CD4-positive, alpha-beta memory T cell (primary cell): ENCODE data around the gene SACS. TPM values are rescaled to one million over a fixed set of nuclear protein-coding genes. Genes with fewer than 3 reads are reported as not detected.

Experiments
- CTCF ChIA-PET: fragments of 350-600 bp; sonication (Branson Sonifier 250); formaldehyde crosslinking; loops from one replicate; lab custom pipeline; 2021; ENCODE audit warnings: inconsistent platforms; ENCODE audit not compliant: partially characterized antibody; lab: Charles Lee
- POLR2A ChIA-PET: fragments of 350-600 bp; sonication (Branson Sonifier 250); formaldehyde crosslinking; loops from one replicate; lab custom pipeline; 2021; ENCODE audit not compliant: partially characterized antibody; lab: Charles Lee
- DNase-seq, 5 donors: peaks; one replicate each; pipeline versions ENCODE4 v3.0.0 to v3.0.0-alpha.2; 2020 to 2022; ENCODE audit warnings: mixed read lengths in 1 of 5
- H3K27ac ChIP-seq: one replicate; pipeline ENCODE4 v1.7.0; 2013; ENCODE audit warnings: low read depth, low read length
- H3K27me3 ChIP-seq: 2 replicates; pipeline ENCODE4 v1.7.0; 2013; ENCODE audit warnings: mild to moderate bottlenecking, low read length, moderate library complexity; ENCODE audit not compliant: insufficient read depth
- H3K36me3 ChIP-seq: 2 replicates; pipeline ENCODE4 v1.7.0; 2013; ENCODE audit warnings: mild to moderate bottlenecking, low read length, moderate library complexity; ENCODE audit not compliant: insufficient read depth
- H3K4me1 ChIP-seq: 2 replicates; pipeline ENCODE4 v1.7.0; 2013; ENCODE audit warnings: mild to moderate bottlenecking, low read length, moderate library complexity; ENCODE audit not compliant: insufficient read depth
- H3K4me3 ChIP-seq, 2 donors: one replicate each; pipeline ENCODE4 v1.7.0; 2013; ENCODE audit warnings: low read length in 2 of 2, mild to moderate bottlenecking in 1 of 2
- H3K9me3 ChIP-seq, 2 donors: one replicate each; pipeline ENCODE4 v1.7.0; 2013; ENCODE audit warnings: low read length in 2 of 2, control low read depth in 1 of 2; ENCODE audit not compliant: control insufficient read depth in 1 of 2
- H3K27ac Mint-ChIP-seq, 7 donors: one replicate each; pipeline ENCODE4 v1.8.0; 2020 to 2021; ENCODE audit warnings: mixed read lengths in 7 of 7, mild to moderate bottlenecking in 6 of 7, inconsistent platforms in 3 of 7, moderate library complexity in 3 of 7
- H3K27me3 Mint-ChIP-seq, 2 donors: one replicate each; pipeline ENCODE4 v1.8.0; 2020 to 2021; ENCODE audit warnings: mixed read lengths in 2 of 2
- H3K36me3 Mint-ChIP-seq, 2 donors: one replicate each; pipeline ENCODE4 v1.8.0; 2020 to 2021; ENCODE audit warnings: mixed read lengths in 2 of 2, inconsistent platforms in 1 of 2, mild to moderate bottlenecking in 1 of 2
- H3K4me1 Mint-ChIP-seq, 4 donors: one replicate each; pipeline ENCODE4 v1.8.0; 2020 to 2021; ENCODE audit warnings: mixed read lengths in 4 of 4, mild to moderate bottlenecking in 1 of 4
- H3K4me3 Mint-ChIP-seq, 8 donors: one replicate each; pipeline ENCODE4 v1.8.0; 2020 to 2021; ENCODE audit warnings: mixed read lengths in 8 of 8, mild to moderate bottlenecking in 7 of 8, moderate library complexity in 6 of 8, inconsistent platforms in 3 of 8
- H3K9me3 Mint-ChIP-seq, 8 donors: one replicate each; pipeline ENCODE4 v1.8.0; 2020 to 2021; ENCODE audit warnings: mixed read lengths in 8 of 8, mild to moderate bottlenecking in 5 of 8, inconsistent platforms in 3 of 8, moderate library complexity in 1 of 8
- intact Hi-C: fragments of 100-400 bp; cut with micrococcal nuclease; formaldehyde crosslinking; loops from one replicate; pipeline ENCODE4 v1.15.1; 2023
- polyA plus RNA-seq, 2 donors: library from polyadenylated mRNA; unstranded; fragments of 300-500 nt; fragmentation: Illumina TruSeq; gene quantifications; one replicate each; pipeline ENCODE4 v1.2.3, GENCODE V29; 2021
- total RNA-seq, 2 experiments: library from RNA; stranded (reverse); gene quantifications; one replicate each; pipeline ENCODE4 v1.2.3, GENCODE V29; 2021

Gene SACS
- total and polyA plus RNA-seq, 4 experiments from 2014 or later, result 5.2 to 32.8 (median 18.3) TPM

- no peak overlapping the region for H3K4me3 ChIP-seq
- no peaks in the 10 kb centered on the region for H3K4me1 ChIP-seq
- intact Hi-C loops, result no loop called here
- Mint-ChIP-seq H3K36me3 (no peaks in the 10 kb centered on the region), H3K4me1 (no peaks in the 10 kb centered on the region), H3K27ac (no peak overlapping the region), H3K4me3 (no peak overlapping the region), H3K9me3 (peaks cover 0 to 3% (median 0%) of the 10 kb centered on the region in 8 donors), H3K27me3 (peaks cover 3 to 6% of the 10 kb centered on the region in 2 donors)
- H3K36me3 ChIP-seq, result no peaks in the 10 kb centered on the region
- no peak overlapping the region for H3K27ac ChIP-seq
- CTCF ChIA-PET, result no interaction called here
- POLR2A ChIA-PET, result no interaction called here
- no peaks in the 10 kb centered on the region for H3K27me3 ChIP-seq
- DNase-seq, result no peak
- H3K9me3 ChIP-seq, result no peaks in the 10 kb centered on the region
Measured at GRCh38 chr13:23292586-23292985, 140.9 kb downstream of the SACS start.

GRCh38 chr13:23289917-23290357 is 143.6 kb downstream of the SACS start:
- DNase-seq, result no peak
- Histone ChIP-seq H3K4me3 (no peak overlapping the region), H3K4me1 (no peaks in the 10 kb centered on the region), H3K36me3 (no peaks in the 10 kb centered on the region), H3K27me3 (no peaks in the 10 kb centered on the region), H3K27ac (no peak overlapping the region), H3K9me3 (no peaks in the 10 kb centered on the region)
- no peaks in the 10 kb centered on the region for H3K4me1 Mint-ChIP-seq
- H3K36me3 Mint-ChIP-seq, result no peaks in the 10 kb centered on the region
- intact Hi-C loops, result no loop called here
- POLR2A ChIA-PET, result no interaction called here
- no peaks in the 10 kb centered on the region for H3K9me3 Mint-ChIP-seq
- H3K27me3 Mint-ChIP-seq, result peaks cover 9% of the 10 kb centered on the region in 2 donors
- H3K4me3 Mint-ChIP-seq, result no peak overlapping the region
- CTCF ChIA-PET, result no interaction called here
- no peak overlapping the region for H3K27ac Mint-ChIP-seq

- no peak for DNase-seq
- Histone ChIP-seq H3K4me3 (no peak overlapping the region), H3K27me3 (no peaks in the 10 kb centered on the region), H3K27ac (no peak overlapping the region), H3K36me3 (no peaks in the 10 kb centered on the region), H3K9me3 (no peaks in the 10 kb centered on the region), H3K4me1 (no peaks in the 10 kb centered on the region)
- Mint-ChIP-seq H3K27ac (no peak overlapping the region), H3K27me3 (peaks cover 9 to 10% of the 10 kb centered on the region in 2 donors), H3K36me3 (no peaks in the 10 kb centered on the region), H3K4me1 (no peaks in the 10 kb centered on the region), H3K4me3 (no peak overlapping the region), H3K9me3 (no peaks in the 10 kb centered on the region)
- ChIA-PET POLR2A (no interaction called here), CTCF (no interaction called here)
- intact Hi-C loops, result no loop called here
Measured at GRCh38 chr13:23288995-23289394, 144.5 kb downstream of the SACS start.

- ChIA-PET CTCF (no interaction called here), POLR2A (no interaction called here)
- no peak overlapping the region for H3K4me3 Mint-ChIP-seq
- Histone ChIP-seq H3K9me3 (no peaks in the 10 kb centered on the region), H3K4me1 (no peaks in the 10 kb centered on the region), H3K27ac (no peak overlapping the region), H3K36me3 (no peaks in the 10 kb centered on the region), H3K27me3 (no peaks in the 10 kb centered on the region), H3K4me3 (no peak overlapping the region)
- intact Hi-C loops, result no loop called here
- H3K36me3 Mint-ChIP-seq, result no peaks in the 10 kb centered on the region
- peaks cover 9 to 10% of the 10 kb centered on the region in 2 donors for H3K27me3 Mint-ChIP-seq
- no peaks in the 10 kb centered on the region for H3K9me3 Mint-ChIP-seq
- H3K27ac Mint-ChIP-seq, result no peak overlapping the region
- no peaks in the 10 kb centered on the region for H3K4me1 Mint-ChIP-seq
- DNase-seq, result no peak
Measured at GRCh38 chr13:23288564-23288963, 144.9 kb downstream of the SACS start.

- H3K4me3 Mint-ChIP-seq, result no peak overlapping the region
- DNase-seq, result no peak
- H3K9me3 Mint-ChIP-seq, result peaks cover 0 to 4% (median 0%) of the 10 kb centered on the region in 8 donors
- H3K27ac Mint-ChIP-seq, result no peak overlapping the region
- ChIA-PET CTCF (no interaction called here), POLR2A (no interaction called here)
- no peaks in the 10 kb centered on the region for H3K36me3 Mint-ChIP-seq
- H3K27me3 Mint-ChIP-seq, result peaks cover 8 to 9% of the 10 kb centered on the region in 2 donors
- Histone ChIP-seq H3K4me1 (no peaks in the 10 kb centered on the region), H3K9me3 (no peaks in the 10 kb centered on the region), H3K27ac (no peak overlapping the region), H3K36me3 (no peaks in the 10 kb centered on the region), H3K27me3 (no peaks in the 10 kb centered on the region), H3K4me3 (no peak overlapping the region)
- intact Hi-C loops, result no loop called here
- H3K4me1 Mint-ChIP-seq, result no peaks in the 10 kb centered on the region
Measured at GRCh38 chr13:23279321-23279720, 154.2 kb downstream of the SACS start.

Other genes with a start within 250 kb of the SACS start
- not detected for gene TNFRSF19, start 136.7 kb upstream of the SACS start, total RNA-seq
- under 1 TPM in 1 of 2 donors, not detected in 1; 0.27 TPM for gene TNFRSF19, start 136.7 kb upstream of the SACS start, polyA plus RNA-seq